Activated CD4-positive, alpha-beta T cell treated with anti-CD3 and anti-CD28 coated beads, Interleukin-10, Interleukin-2, amounts not matched to agents 100 ng/mL and 50 ng/mL, durations not matched to agents 16 hours and 8 hours (primary cell): Measurements from ENCODE around the gene PANK4.
"Not testable (repeated sequence)": the region's sequence is repeated elsewhere in the genome, so short reads cannot be mapped to it uniquely, and the experiment has no call there.

ENCODE experiments used
- DNase-seq: peaks from one replicate; pipeline ENCODE4 v3.0.0-alpha.2; 2020

Gene PANK4

DNA sequence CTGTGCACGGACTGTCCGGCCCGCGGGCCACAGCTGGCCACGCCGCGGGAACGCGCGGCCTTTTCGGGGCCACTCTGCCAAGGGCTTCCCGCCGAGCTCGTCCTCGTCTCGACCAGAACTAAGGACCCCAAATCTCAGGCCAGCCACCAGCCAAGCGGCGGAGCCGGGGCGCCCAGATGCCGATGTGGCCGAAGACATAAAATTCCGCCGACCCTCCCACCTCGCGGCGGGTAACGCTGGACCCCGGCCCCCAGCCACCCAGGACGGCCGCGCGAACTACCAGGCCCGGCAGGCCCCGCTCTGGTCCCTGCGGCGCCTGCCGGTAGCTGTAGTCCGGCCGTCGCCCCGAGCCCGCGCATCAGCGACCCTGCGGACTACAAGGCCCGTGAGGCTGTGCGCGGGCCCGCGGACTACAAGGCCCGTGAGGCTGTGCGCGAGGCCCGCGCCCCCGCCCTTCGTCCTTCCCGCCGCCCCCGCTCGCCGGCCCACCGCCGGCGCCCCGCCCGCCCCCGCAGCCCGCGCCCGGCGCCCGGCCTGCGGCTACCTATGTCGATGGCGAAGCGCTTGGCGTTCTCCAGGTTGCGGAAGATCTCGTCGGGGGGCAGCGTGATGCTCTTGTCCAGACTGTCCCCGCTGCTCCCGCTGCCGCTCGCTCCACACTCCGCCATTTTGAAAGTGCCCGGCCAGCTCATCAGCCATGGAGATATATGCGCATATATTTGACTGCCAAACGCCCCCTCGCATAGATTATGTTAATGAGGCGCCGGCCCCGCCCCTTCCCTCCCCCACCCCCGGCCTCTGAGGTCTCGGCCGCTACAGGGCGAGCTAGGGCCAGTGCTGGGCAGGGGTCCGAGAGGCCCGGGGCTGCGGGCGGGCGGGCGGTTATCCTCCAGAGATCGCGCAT lies at the start of gene PANK4:
TSS of gene PANK4 (minus strand) at position 677 of the 904 bp plus-strand sequence. CDS start at position 668, 9 bp downstream.
- peak; percentile 96 for DNase-seq

- no peak for DNase-seq
Observed at GRCh38 chr1:2574350-2574749, 48.0 kb upstream of the PANK4 start.

GRCh38 chr1:2573250-2573920 lies 47.0 kb upstream of the PANK4 start:
- no peak for DNase-seq

GRCh38 chr1:2571348-2571747 lies 45.0 kb upstream of the PANK4 start:
- no peak for DNase-seq

- no peak for DNase-seq
Observed at GRCh38 chr1:2570332-2570731, 43.9 kb upstream of the PANK4 start.

DNA sequence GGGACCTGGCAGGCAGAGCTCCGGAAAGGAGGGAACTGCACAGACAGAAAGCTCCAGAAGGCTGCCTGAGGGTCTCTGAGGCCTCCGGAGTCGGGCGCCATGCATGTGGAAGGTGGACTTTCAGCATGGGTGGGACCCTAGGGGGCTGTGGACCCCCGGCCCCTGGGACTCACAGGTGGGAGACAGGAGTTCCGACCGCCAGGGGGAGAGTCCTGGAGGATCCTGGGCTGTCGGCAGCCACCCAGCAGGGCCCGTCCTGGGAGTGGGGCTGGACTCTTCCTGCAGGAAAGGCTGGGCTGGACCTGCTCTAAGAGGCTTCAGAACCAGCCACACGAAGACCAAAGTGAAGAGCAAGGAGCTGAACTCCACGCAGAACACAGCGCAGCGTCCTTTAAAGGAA lies 43.3 kb upstream of the PANK4 start:
- DNase-seq: not testable (repeated sequence)

GRCh38 chr1:2569060-2569459 lies 42.7 kb upstream of the PANK4 start:
- DNase-seq: no peak

GRCh38 chr1:2568187-2568816 lies 41.9 kb upstream of the PANK4 start:
- not testable (repeated sequence) for DNase-seq

DNA sequence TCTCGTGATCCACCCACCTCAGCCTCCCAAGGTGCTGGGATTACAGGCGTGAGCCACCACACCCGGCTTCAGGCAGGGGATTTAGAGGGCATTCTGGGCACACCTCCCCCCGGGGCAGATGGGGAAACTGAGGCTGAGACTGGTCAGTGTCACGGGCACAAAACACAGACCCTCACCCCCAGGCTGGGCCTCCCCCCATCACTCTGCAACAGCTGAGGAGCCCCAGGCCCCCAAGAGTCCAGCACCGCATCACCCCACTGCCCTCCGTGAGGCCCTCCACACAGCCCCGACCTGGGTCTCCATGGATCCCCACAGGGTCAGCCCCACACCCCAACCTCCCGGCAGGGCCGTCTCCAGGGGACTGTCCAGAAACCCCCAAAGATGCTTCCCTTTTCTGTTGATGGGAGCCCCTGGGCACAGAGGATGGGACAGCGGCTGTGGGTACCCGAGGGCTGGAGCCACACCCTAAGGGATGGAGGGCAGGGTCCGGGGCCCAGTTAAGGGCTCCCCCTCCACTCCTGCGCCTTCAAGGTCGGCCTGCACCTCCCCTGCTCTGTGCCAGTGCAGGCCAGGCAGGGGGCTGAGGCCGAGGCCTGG lies 40.8 kb upstream of the PANK4 start:
- no peak for DNase-seq

DNA sequence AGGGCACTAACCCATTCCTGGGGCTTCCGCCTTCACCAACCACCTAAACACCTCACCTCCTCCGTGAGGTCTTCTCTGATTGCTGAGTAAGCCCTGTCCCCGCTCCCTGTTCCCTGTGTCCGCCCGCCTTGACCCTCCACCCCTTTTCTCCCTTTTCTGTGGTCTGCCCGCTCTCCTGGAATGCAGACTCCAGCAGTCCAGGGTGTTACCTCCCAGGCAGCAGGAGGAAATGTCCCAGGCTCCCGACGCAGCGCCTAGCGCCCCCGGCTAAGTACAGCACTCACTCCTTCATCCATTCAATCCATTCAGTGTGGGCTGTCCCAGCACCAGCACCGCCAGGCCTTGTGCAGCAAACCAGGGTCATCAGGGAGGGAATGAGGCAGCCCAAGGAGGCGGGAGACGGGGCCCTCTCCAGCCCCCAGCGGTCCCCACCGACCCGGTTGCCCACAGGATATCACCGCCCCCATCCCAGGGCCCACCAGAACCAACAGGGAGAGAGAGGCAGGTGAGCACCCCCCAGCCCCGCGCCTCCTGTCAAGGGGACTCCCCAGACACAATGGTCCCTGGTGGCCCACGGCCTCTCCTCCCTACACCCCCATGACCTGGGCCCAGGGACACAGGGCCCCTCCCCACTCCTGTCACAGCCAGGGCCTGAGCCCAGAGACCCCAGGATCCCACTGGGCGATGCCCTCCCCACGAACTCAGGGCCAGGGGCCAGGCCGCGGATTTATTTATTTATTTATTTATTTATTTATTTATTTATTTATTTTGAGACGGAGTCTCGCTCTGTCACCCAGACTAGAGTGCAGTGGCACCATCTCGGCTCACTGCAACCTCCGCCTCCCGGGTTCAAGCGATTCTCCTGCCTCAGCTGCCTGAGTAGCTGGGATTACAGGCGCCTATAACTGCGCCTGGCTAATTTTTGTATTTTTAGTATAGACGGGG lies 40.0 kb upstream of the PANK4 start:
- no peak for DNase-seq

DNA sequence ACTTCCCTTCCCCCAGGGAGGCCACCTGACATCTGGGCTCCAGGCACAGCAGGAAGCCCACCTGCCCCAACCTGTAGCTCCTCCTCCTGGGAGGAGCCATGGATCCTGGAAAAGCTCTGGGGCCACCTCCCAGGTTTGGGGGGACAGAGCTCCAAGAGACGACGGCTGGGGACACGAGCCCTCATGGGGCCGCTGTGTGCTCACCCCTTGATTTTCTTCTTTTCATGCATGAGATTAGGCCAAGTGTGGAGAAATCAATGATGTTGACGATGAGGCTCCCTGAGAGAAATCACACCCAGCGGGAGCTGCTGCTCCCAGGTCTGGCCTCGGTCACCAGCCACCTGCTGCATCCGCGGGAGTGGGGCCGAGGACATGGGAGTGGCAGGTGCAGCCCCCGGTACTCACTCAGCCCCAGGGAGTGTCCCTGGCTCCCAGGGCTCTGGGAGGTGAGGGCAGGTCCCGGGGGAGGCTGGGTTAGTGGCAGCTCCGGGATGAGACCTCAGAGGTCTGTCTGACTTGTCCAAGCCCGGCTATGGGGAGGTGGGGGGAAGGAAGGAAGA lies 38.5 kb upstream of the PANK4 start:
- no peak for DNase-seq

DNA sequence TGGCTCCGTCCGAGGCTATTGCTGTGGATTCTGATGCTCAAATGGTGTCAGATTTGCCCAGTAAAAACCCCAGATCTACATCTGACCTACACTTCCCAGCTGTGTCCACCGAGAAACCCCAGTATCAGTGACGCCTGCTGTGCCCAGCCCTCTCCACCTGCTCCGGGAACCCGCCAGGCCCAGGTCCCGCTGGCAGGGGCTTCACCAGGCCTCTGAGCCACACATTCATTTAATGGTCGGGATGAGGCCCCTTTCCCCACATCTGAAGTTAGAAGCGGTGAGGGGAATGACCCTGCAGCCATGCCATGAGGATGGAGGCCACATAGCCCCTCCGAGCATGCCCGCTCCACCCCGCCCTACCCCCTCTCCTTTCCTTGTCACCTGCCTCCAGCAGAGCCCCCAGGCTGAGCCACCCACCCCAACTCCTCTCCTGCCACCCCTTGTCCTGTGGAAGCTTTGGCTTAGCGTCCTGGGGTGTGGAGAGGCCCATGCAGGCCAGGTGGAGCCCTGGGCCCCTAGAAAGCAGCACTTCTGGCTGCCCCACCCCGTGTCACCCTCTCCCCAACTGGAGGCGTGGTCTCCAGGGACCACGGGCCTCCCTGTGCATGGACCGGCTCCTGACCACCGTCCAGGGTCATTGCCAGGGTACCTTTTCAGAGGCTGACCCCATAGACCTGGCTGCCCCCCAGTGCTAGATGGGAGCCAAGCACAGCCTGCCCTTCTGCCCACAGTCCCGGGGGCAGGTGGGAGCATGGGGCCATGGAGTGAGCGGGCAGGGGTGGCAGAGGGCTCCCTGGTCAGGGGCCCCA lies 37.8 kb upstream of the PANK4 start:
- DNase-seq: no peak

- no peak for DNase-seq
Observed at GRCh38 chr1:2563205-2563604, 36.8 kb upstream of the PANK4 start.

- peak; percentile 31 for DNase-seq
Observed at GRCh38 chr1:2561898-2562895, 35.8 kb upstream of the PANK4 start.

- DNase-seq: no peak
Observed at GRCh38 chr1:2561446-2561845, 35.0 kb upstream of the PANK4 start.

GRCh38 chr1:2560299-2561073 lies 34.1 kb upstream of the PANK4 start:
- no peak for DNase-seq

DNA sequence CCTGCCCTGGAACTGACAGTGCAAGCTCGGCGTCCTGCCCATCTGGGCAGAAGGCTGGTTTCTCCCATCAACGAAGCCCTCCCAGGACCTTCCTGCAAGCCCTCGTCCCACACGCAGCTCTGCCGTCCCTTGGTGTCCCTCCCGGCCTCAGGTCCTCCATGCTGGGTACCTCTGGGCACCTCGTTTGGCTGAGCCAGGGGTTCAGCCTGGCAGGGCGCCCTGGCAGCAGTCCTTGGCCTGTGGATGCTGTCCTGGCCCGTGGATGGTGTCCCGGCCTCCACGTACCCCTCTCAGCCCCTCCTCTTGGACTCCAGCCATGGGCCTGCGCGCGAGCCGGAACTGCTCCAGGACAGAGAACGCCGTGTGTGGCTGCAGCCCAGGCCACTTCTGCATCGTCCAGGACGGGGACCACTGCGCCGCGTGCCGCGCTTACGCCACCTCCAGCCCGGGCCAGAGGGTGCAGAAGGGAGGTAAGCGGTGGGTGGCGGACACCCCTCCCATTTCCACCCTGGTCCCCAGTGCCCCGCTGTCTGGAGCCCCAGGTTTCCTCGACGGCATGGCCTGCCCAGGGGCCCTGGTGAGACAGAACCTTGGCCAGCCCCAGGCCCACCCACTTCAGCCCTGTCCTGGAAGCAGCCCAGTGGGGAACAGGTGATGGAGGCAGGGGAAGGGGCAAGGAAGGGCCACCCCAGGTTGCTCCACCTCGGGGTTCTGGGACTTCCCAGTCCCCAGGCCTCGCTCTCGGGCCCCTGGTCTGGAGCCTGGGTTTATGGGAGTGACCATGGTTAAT lies 33.3 kb upstream of the PANK4 start:
- no peak for DNase-seq

GRCh38 chr1:2558861-2559260 lies 32.5 kb upstream of the PANK4 start:
- no peak for DNase-seq
